NK-92 treated with Interleukin-12 subunit alpha and Interleukin-12 subunit beta, amount 100 ng/mL, for 24 hours (cell line): Measurements from ENCODE around the gene HCFC1.

Source experiments
- DNase-seq: peaks from one replicate; lab custom pipeline; 2025; lab: John Stamatoyannopoulos, UW

The HCFC1 gene

DNA sequence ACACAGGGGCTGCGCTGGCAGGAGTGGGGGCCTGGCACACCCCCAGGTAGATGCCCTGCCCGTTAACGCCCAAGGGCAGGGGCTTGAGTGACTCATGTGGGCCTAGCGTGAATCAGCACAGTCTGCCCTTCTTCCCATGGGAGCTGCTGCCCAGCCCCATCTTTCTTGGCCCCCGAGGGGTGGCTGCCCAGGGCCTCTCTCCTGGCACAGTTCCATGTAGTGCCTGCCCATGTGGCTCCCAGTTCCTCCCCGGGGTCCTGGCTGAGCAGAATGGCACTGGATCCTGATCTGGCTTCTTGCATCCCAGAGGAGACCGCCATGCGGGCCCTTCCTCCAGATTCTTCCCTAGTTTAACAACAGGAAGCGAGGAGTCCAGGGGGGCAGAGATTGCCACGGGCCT is 69.2 kb downstream of the HCFC1 start:
- no peak for DNase-seq

DNA sequence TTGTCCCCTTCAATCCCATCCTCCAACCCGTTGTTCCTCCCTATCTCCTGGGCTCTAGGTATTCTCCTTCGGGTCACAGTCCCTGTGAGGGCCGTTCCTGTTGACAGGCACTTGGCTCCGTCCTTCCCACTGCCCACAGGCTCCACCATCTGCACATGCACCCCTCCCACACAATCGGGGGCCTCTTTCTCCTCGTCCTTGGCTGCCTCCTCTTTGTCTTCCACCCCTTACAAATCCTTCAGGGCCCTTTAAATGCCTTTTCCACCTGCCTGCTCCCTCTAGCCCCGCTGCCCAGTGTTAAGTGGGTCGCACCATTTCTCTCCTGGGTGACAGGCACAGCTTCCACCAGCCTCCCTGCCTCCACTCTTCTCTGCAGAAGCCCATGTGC is 69.9 kb downstream of the HCFC1 start:
- no peak for DNase-seq

GRCh38 chrX:153900831-153901752 is 70.5 kb downstream of the HCFC1 start:
- DNase-seq: no peak

DNA sequence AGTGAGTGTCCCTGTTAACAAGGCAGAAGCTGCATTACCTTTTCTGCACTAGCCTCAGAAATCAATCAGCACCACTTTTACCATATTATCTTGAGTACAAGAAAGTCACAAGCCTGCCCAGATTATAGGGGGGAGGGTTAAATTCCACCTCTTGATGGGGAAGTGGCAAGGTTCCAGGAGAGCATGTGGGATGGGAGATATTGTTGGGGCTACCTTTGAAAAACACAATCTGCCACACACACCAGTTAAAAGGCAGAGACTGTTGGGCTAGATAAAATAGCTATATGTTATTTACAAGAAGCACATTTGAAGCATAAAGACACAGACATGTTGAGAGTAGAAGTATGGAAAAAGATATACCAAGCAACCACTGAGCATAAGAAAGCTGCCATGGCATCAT is 73.7 kb downstream of the HCFC1 start:
- no peak for DNase-seq
